ENCODE measurements around the gene ATG4D.

ATG4D gene

GRCh38 chr19:10543420-10544241 is at the start of gene ATG4D:
ATG4D (plus strand) TSS chr19:10543904; CDS start chr19:10544091, 187 bp downstream.
- peak; percentile 92 for DNase-seq

- DNase-seq, result no peak
These were observed 46.3 kb upstream of the ATG4D start for GRCh38 chr19:10497371-10497770.

GRCh38 chr19:10499550-10500246 is 44.0 kb upstream of the ATG4D start:
- DNase-seq, result no peak

GRCh38 chr19:10500247-10500592 is 43.5 kb upstream of the ATG4D start:
- no peak for DNase-seq

- DNase-seq, result peak; percentile 77
These were observed 41.7 kb upstream of the ATG4D start for GRCh38 chr19:10501971-10502523.

GRCh38 chr19:10502524-10503001 is 41.1 kb upstream of the ATG4D start:
- DNase-seq, result peak; percentile 95

GRCh38 chr19:10503002-10503789 is 40.5 kb upstream of the ATG4D start, which contains the start of gene KEAP1:
KEAP1 (minus strand) TSS chr19:10503356; CDS start chr19:10500033, 3,323 bp downstream.
- DNase-seq, result peak; percentile 85

- peak; percentile 82 for DNase-seq
These were observed 38.0 kb upstream of the ATG4D start for GRCh38 chr19:10505583-10506229.

- no peak for DNase-seq
These were observed 35.7 kb upstream of the ATG4D start for GRCh38 chr19:10508036-10508435.

GRCh38 chr19:10508707-10509106 is 35.0 kb upstream of the ATG4D start:
- DNase-seq, result no peak

GRCh38 chr19:10510301-10510802 is 33.4 kb upstream of the ATG4D start:
- peak; percentile 66 for DNase-seq

GRCh38 chr19:10513223-10513622 is 30.5 kb upstream of the ATG4D start:
- DNase-seq, result no peak

GRCh38 chr19:10514211-10515145 is 29.2 kb upstream of the ATG4D start:
- peak; percentile 48 for DNase-seq

- DNase-seq, result no peak
These were observed 27.7 kb upstream of the ATG4D start for GRCh38 chr19:10516064-10516385.

GRCh38 chr19:10516671-10517286 is 26.9 kb upstream of the ATG4D start:
- no peak for DNase-seq

- DNase-seq, result no peak
These were observed 26.3 kb upstream of the ATG4D start, which contains the start of gene S1PR5 for GRCh38 chr19:10517361-10517759. S1PR5 (minus strand) TSS chr19:10517447; CDS start chr19:10515011, 2,436 bp downstream.

GRCh38 chr19:10517760-10518443 is 25.8 kb upstream of the ATG4D start:
- DNase-seq, result no peak

GRCh38 chr19:10518444-10519361 is 25.0 kb upstream of the ATG4D start:
- no peak for DNase-seq

GRCh38 chr19:10519421-10519820 is 24.3 kb upstream of the ATG4D start:
- DNase-seq, result no peak

Data from eye (tissue), 1 donor.